Measurements from ENCODE around the gene LRRC75A.

GRCh38 chr17:16427020-16427419 is 65.0 kb downstream of the LRRC75A start:
- TF ChIP-seq ZNF416 (CRISPR knock-in tag; IDR thresholded peaks at IDR 0.05) (no peak), ATF1 (CRISPR knock-in tag; IDR thresholded peaks at IDR 0.05) (no peak), SOX15 (CRISPR knock-in tag; IDR thresholded peaks at IDR 0.05) (no peak), ETV6 (CRISPR knock-in tag; IDR thresholded peaks at IDR 0.05) (no peak), MAX (CRISPR knock-in tag; IDR thresholded peaks at IDR 0.05) (no peak), SP1 (CRISPR knock-in tag; conservative IDR thresholded peaks at IDR 0.05) (no peak), NFYB (CRISPR knock-in tag; conservative IDR thresholded peaks at IDR 0.05; ENCODE audit: low read depth) (no peak), FOXJ3 (CRISPR knock-in tag; IDR thresholded peaks at IDR 0.05; ENCODE audit: borderline replicate concordance) (no peak), NR3C1 (CRISPR knock-in tag; conservative IDR thresholded peaks at IDR 0.05; ENCODE audit: low read depth) (no peak)
- TF ChIP-seq, protein P1, sequence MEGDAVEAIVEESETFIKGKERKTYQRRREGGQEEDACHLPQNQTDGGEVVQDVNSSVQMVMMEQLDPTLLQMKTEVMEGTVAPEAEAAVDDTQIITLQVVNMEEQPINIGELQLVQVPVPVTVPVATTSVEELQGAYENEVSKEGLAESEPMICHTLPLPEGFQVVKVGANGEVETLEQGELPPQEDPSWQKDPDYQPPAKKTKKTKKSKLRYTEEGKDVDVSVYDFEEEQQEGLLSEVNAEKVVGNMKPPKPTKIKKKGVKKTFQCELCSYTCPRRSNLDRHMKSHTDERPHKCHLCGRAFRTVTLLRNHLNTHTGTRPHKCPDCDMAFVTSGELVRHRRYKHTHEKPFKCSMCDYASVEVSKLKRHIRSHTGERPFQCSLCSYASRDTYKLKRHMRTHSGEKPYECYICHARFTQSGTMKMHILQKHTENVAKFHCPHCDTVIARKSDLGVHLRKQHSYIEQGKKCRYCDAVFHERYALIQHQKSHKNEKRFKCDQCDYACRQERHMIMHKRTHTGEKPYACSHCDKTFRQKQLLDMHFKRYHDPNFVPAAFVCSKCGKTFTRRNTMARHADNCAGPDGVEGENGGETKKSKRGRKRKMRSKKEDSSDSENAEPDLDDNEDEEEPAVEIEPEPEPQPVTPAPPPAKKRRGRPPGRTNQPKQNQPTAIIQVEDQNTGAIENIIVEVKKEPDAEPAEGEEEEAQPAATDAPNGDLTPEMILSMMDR (IDR thresholded peaks at IDR 0.05): no peak
- TF ChIP-seq, protein P2, sequence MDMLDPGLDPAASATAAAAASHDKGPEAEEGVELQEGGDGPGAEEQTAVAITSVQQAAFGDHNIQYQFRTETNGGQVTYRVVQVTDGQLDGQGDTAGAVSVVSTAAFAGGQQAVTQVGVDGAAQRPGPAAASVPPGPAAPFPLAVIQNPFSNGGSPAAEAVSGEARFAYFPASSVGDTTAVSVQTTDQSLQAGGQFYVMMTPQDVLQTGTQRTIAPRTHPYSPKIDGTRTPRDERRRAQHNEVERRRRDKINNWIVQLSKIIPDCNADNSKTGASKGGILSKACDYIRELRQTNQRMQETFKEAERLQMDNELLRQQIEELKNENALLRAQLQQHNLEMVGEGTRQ (CRISPR knock-in tag; IDR thresholded peaks at IDR 0.05): no peak
- TF ChIP-seq, protein P3, sequence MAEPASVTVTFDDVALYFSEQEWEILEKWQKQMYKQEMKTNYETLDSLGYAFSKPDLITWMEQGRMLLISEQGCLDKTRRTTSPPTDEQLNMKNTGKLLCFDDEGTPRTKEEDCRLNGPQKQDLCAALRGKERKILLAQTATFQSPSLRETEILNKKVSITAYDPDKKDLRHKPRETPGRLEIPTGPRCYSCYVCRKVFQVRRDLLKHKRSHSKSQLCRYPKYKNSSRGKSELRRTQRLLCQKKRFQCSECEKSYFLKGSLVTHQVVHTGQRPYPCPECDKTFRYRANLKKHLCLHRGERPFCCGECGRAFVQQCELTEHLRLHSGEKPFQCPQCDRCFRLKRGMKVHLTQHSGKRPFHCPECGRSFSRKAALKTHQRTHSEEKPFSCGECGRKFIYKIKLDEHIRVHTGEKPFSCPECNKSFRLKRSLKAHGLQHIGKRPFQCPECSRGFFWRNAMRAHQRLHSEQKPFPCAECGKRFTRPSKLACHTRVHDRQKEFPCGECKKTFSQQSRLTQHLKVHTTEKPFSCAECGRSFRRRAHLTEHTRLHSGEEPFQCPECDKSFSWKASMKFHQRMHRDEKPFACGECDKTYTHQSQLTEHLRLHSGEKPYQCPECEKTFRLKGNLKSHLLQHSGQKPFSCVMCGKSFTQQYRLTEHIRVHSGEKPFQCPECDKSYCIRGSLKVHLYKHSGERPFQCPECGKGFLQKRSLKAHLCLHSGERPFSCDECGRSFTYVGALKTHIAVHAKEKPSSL (CRISPR knock-in tag; conservative IDR thresholded peaks at IDR 0.05): no peak
